Prostate gland (tissue), 2 donors: ENCODE measurements around the gene PAPOLG. TPM values are rescaled to one million over a fixed set of nuclear protein-coding genes. Genes with fewer than 3 reads are reported as not detected.

Experiments used
- DNase-seq: peaks from one replicate; pipeline ENCODE4 v3.0.0-alpha.2; 2019; ENCODE audit warnings: low spot score
- H3K27ac ChIP-seq, 2 donors: fragments of 200-600 bp; sonication (generic); 2 replicates each; pipeline ENCODE4 v1.5.1; 2017 to 2019
- H3K27me3 ChIP-seq: fragments of 200-600 bp; sonication (generic); replicated peaks from 2 replicates; pipeline ENCODE4 v1.5.1; 2019; ENCODE audit not compliant: insufficient read depth
- H3K36me3 ChIP-seq, 2 donors: fragments of 200-600 bp; sonication (generic); 1 replicate in 1 of 2; 2 replicates in 1 of 2; pipeline versions ENCODE4 v1.5.1 to v1.8.1; 2017 to 2019
- H3K4me1 ChIP-seq: fragments of 200-600 bp; sonication (generic); replicated peaks from 2 replicates; pipeline ENCODE4 v1.5.1; 2019
- H3K4me3 ChIP-seq, 2 donors: fragments of 200-600 bp; sonication (generic); 2 replicates each; pipeline ENCODE4 v1.5.1; 2017 to 2019
- H3K9me3 ChIP-seq: fragments of 200-600 bp; sonication (generic); 2 replicates; pipeline ENCODE4 v1.5.1; 2017
- CTCF ChIP-seq, 4 experiments: fragments of 200-600 bp in 2 of 4; fragments of 450-650 bp in 2 of 4; sonication (generic) in 2 of 4; IDR thresholded peaks; 1 replicate in 3 of 4; 2 replicates in 1 of 4; pipeline ENCODE4 v1.5.1; 2016 to 2019; ENCODE audit warnings: antibody characterized with exemption in 4 of 4, mild to moderate bottlenecking in 2 of 4, moderate library complexity in 2 of 4
- POLR2A ChIP-seq: fragments of 450-650 bp; IDR thresholded peaks from one replicate; pipeline ENCODE4 v1.6.1; 2016; ENCODE audit warnings: antibody characterized with exemption, mild to moderate bottlenecking
- POLR2AphosphoS5 ChIP-seq: sonication (generic); formaldehyde crosslinking; IDR thresholded peaks from one replicate; pipeline ENCODE4 v1.6.1; 2017; ENCODE audit warnings: antibody characterized with exemption
- WGBS: methylation state at CpG from one replicate; pipeline ENCODE4 v1.1.5; 2018; 5-methylcytosine and 5-hydroxymethylcytosine counted together
- intact Hi-C: fragments of 100-400 bp; cut with DNase I; formaldehyde crosslinking; loops from one replicate; pipeline ENCODE4 v1.14.2; 2022
- total RNA-seq, 2 donors: library from RNA; depleted of rRNA; stranded (reverse); fragments of >200 nt; gene quantifications; one replicate each; pipeline ENCODE4 v1.1.0, GENCODE V29; 2016

PAPOLG gene
- total RNA-seq, 2 donors from 2014 or later = 12.7 to 18.9 TPM

GRCh38 chr2:60735496-60736250 is 20.4 kb upstream of the PAPOLG start:
- intact Hi-C loops = no loop called here
- Histone ChIP-seq H3K36me3 (no peaks in the 10 kb centered on the region), H3K4me1 (no peaks in the 10 kb centered on the region), H3K27me3 (no peaks in the 10 kb centered on the region), H3K9me3 (no peaks in the 10 kb centered on the region), H3K4me3 (peak overlapping the region; percentile 7 to 29), H3K27ac (no peak overlapping the region)
- no peak for DNase-seq
- 3% methylated on average over 45 of the region's 46 CpGs for whole genome bisulfite sequencing
- TF ChIP-seq POLR2AphosphoS5 = no peak

GRCh38 chr2:60738679-60739078 is 17.4 kb upstream of the PAPOLG start:
- H3K27ac ChIP-seq = no peak overlapping the region
- H3K4me3 ChIP-seq = no peak overlapping the region
- no peaks in the 10 kb centered on the region for H3K27me3 ChIP-seq
- H3K9me3 ChIP-seq = no peaks in the 10 kb centered on the region
- intact Hi-C loops = no loop called here
- H3K36me3 ChIP-seq = no peaks in the 10 kb centered on the region
- DNase-seq = no peak
- WGBS = 87% methylated on average over 3 of the region's 3 CpGs
- no peaks in the 10 kb centered on the region for H3K4me1 ChIP-seq
- TF ChIP-seq POLR2A (no peak), CTCF (IDR thresholded peaks at IDR 0.05) (no peak), POLR2AphosphoS5 (no peak)

- no peak overlapping the region for H3K4me3 ChIP-seq
- H3K4me1 ChIP-seq = no peaks in the 10 kb centered on the region
- no peaks in the 10 kb centered on the region for H3K9me3 ChIP-seq
- no peak overlapping the region for H3K27ac ChIP-seq
- H3K36me3 ChIP-seq = no peaks in the 10 kb centered on the region
- intact Hi-C loops = no loop called here
- TF ChIP-seq POLR2A = no peak
- no peak for TF ChIP-seq CTCF (IDR thresholded peaks at IDR 0.05)
- TF ChIP-seq POLR2AphosphoS5 = no peak
- no peaks in the 10 kb centered on the region for H3K27me3 ChIP-seq
- DNase-seq = no peak
- WGBS = 54% methylated on average over 6 of the region's 6 CpGs
These were observed 16.9 kb upstream of the PAPOLG start for GRCh38 chr2:60739156-60739555.

GRCh38 chr2:60741576-60741975 is 14.5 kb upstream of the PAPOLG start:
- intact Hi-C loops = no loop called here
- no peaks in the 10 kb centered on the region for H3K9me3 ChIP-seq
- TF ChIP-seq CTCF (IDR thresholded peaks at IDR 0.05) (no peak), POLR2A (no peak), POLR2AphosphoS5 (no peak)
- no peaks in the 10 kb centered on the region for H3K4me1 ChIP-seq
- H3K4me3 ChIP-seq = no peak overlapping the region
- no peak overlapping the region for H3K27ac ChIP-seq
- H3K27me3 ChIP-seq = no peaks in the 10 kb centered on the region
- H3K36me3 ChIP-seq = no peaks in the 10 kb centered on the region
- no peak for DNase-seq
- WGBS = 90% methylated on average over 11 of the region's 11 CpGs

- Histone ChIP-seq H3K27ac (no peak overlapping the region), H3K36me3 (no peaks in the 10 kb centered on the region), H3K4me1 (no peaks in the 10 kb centered on the region), H3K27me3 (no peaks in the 10 kb centered on the region), H3K4me3 (no peak overlapping the region), H3K9me3 (no peaks in the 10 kb centered on the region)
- no peak for DNase-seq
- no peak for TF ChIP-seq POLR2A
- no peak for TF ChIP-seq POLR2AphosphoS5
- TF ChIP-seq CTCF (IDR thresholded peaks at IDR 0.05) = no peak
- intact Hi-C loops = no loop called here
- WGBS = 84% methylated on average over 4 of the region's 4 CpGs
These were observed 13.6 kb upstream of the PAPOLG start for GRCh38 chr2:60742419-60742818.
